Activated T-cell treated with anti-CD3 and anti-CD28 coated beads, Interleukin-2, amount 50 U/mL, for 48 hours (primary cell): ENCODE data around the gene EEF1G.

Experiments
- DNase-seq, 2 experiments: peaks; one replicate each; pipeline ENCODE4 v3.0.0-alpha.2; 2020

The EEF1G gene

GRCh38 chr11:62536301-62536957 is 37.3 kb downstream of the EEF1G start:
- DNase-seq: no peak

- DNase-seq: no peak
These were observed 37.9 kb downstream of the EEF1G start for GRCh38 chr11:62535802-62536201.

GRCh38 chr11:62534779-62535545 is 38.7 kb downstream of the EEF1G start:
- DNase-seq: no peak

- DNase-seq: no peak
These were observed 41.6 kb downstream of the EEF1G start for GRCh38 chr11:62532096-62532495.

- no peak for DNase-seq
These were observed 56.8 kb downstream of the EEF1G start for GRCh38 chr11:62516736-62517371.

GRCh38 chr11:62514151-62514550 is 59.5 kb downstream of the EEF1G start:
- DNase-seq: no peak

GRCh38 chr11:62513626-62514025 is 60.1 kb downstream of the EEF1G start:
- no peak for DNase-seq

- no peak for DNase-seq
These were observed 60.7 kb downstream of the EEF1G start for GRCh38 chr11:62512961-62513360.
